ENCODE measurements around the gene AGFG2. TPM values are rescaled to one million over a fixed set of nuclear protein-coding genes. Genes with fewer than 3 reads are reported as not detected.
A peak's percentile ranks its signal among the peaks of the same experiment; 100 is the strongest.

AGFG2 gene
- total and polyA plus RNA-seq, 2 of the 13 experiments (the other 11 are each of a cell fraction or from before 2014, with no cell fraction given), result 125 to 132 TPM

- TF ChIP-seq, protein P1, sequence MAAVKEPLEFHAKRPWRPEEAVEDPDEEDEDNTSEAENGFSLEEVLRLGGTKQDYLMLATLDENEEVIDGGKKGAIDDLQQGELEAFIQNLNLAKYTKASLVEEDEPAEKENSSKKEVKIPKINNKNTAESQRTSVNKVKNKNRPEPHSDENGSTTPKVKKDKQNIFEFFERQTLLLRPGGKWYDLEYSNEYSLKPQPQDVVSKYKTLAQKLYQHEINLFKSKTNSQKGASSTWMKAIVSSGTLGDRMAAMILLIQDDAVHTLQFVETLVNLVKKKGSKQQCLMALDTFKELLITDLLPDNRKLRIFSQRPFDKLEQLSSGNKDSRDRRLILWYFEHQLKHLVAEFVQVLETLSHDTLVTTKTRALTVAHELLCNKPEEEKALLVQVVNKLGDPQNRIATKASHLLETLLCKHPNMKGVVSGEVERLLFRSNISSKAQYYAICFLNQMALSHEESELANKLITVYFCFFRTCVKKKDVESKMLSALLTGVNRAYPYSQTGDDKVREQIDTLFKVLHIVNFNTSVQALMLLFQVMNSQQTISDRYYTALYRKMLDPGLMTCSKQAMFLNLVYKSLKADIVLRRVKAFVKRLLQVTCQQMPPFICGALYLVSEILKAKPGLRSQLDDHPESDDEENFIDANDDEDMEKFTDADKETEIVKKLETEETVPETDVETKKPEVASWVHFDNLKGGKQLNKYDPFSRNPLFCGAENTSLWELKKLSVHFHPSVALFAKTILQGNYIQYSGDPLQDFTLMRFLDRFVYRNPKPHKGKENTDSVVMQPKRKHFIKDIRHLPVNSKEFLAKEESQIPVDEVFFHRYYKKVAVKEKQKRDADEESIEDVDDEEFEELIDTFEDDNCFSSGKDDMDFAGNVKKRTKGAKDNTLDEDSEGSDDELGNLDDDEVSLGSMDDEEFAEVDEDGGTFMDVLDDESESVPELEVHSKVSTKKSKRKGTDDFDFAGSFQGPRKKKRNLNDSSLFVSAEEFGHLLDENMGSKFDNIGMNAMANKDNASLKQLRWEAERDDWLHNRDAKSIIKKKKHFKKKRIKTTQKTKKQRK (IDR thresholded peaks at IDR 0.05; ENCODE audit: low read length), result peak; percentile 99
- TF ChIP-seq HNRNPUL1 (IDR thresholded peaks at IDR 0.05; ENCODE audit: low read depth, low read length) (no peak), ZBTB20 (CRISPR knock-in tag; IDR thresholded peaks at IDR 0.05; ENCODE audit: borderline replicate concordance, low read depth) (no peak), ZBTB37 (CRISPR knock-in tag; IDR thresholded peaks at IDR 0.05) (no peak), SKI (IDR thresholded peaks at IDR 0.05; ENCODE audit: partially characterized antibody) (no peak), PHF20 (CRISPR knock-in tag; IDR thresholded peaks at IDR 0.05) (peak; percentile 4; the same call in 1 of the 2 replicates), ZNF335 (CRISPR knock-in tag; IDR thresholded peaks at IDR 0.05) (0 out of 2 replicates have a peak, but pooled peaks have one; percentile 12), CBFB (CRISPR knock-in tag; IDR thresholded peaks at IDR 0.05) (no peak), ZNF292 (CRISPR knock-in tag; IDR thresholded peaks at IDR 0.05; ENCODE audit: borderline replicate concordance, low read depth) (no peak), ZNF207 (IDR thresholded peaks at IDR 0.05; ENCODE audit: borderline replicate concordance) (no peak), ZNF781 (CRISPR knock-in tag; IDR thresholded peaks at IDR 0.05; ENCODE audit: borderline replicate concordance, not compliant biosample characterization) (no peak), NONO (IDR thresholded peaks at IDR 0.05) (no peak), NONO (CRISPR knock-in tag; conservative IDR thresholded peaks at IDR 0.05) (peak; percentile 36; the same call in 1 of the 2 replicates), SYNCRIP (IDR thresholded peaks at IDR 0.05; ENCODE audit: insufficient read depth, low read depth, low read length) (no peak), ZNF326 (CRISPR knock-in tag; IDR thresholded peaks at IDR 0.05; ENCODE audit: borderline replicate concordance) (no peak), ZNF264 (CRISPR knock-in tag; IDR thresholded peaks at IDR 0.05) (no peak), JUN (CRISPR knock-in tag; IDR thresholded peaks at IDR 0.05) (no peak), TFDP2 (CRISPR knock-in tag; IDR thresholded peaks at IDR 0.05) (peak; percentile 89), CAMTA2 (CRISPR knock-in tag; IDR thresholded peaks at IDR 0.05; ENCODE audit: borderline replicate concordance) (no peak)
- TF ChIP-seq, protein P2, sequence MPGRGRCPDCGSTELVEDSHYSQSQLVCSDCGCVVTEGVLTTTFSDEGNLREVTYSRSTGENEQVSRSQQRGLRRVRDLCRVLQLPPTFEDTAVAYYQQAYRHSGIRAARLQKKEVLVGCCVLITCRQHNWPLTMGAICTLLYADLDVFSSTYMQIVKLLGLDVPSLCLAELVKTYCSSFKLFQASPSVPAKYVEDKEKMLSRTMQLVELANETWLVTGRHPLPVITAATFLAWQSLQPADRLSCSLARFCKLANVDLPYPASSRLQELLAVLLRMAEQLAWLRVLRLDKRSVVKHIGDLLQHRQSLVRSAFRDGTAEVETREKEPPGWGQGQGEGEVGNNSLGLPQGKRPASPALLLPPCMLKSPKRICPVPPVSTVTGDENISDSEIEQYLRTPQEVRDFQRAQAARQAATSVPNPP (CRISPR knock-in tag; IDR thresholded peaks at IDR 0.05), result no peak
- TF ChIP-seq, protein P3, sequence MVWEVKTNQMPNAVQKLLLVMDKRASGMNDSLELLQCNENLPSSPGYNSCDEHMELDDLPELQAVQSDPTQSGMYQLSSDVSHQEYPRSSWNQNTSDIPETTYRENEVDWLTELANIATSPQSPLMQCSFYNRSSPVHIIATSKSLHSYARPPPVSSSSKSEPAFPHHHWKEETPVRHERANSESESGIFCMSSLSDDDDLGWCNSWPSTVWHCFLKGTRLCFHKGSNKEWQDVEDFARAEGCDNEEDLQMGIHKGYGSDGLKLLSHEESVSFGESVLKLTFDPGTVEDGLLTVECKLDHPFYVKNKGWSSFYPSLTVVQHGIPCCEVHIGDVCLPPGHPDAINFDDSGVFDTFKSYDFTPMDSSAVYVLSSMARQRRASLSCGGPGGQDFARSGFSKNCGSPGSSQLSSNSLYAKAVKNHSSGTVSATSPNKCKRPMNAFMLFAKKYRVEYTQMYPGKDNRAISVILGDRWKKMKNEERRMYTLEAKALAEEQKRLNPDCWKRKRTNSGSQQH (CRISPR knock-in tag; IDR thresholded peaks at IDR 0.05; ENCODE audit: low read depth), result no peak
Measured at GRCh38 chr7:100586266-100587025, 47.4 kb downstream of the AGFG2 start, which contains the start of gene FBXO24 (continued).
